HG02798 (cell line): ENCODE data around the gene ACTMAP.
"Not testable (repeated sequence)": the region's sequence is repeated elsewhere in the genome, so short reads cannot be mapped to it uniquely, and the experiment has no call there.

Experiments used
- ATAC-seq: cut with Tn5 transposase; IDR thresholded peaks from one replicate; pipeline ENCODE4 v1.9.1; 2021; ENCODE audit warnings: mild to moderate bottlenecking; ENCODE audit not compliant: unreplicated experiment, poor library complexity

The ACTMAP gene

GRCh38 chr19:40776932-40777644 lies 26.8 kb upstream of the ACTMAP start:
- ATAC-seq = peak; percentile 68

DNA sequence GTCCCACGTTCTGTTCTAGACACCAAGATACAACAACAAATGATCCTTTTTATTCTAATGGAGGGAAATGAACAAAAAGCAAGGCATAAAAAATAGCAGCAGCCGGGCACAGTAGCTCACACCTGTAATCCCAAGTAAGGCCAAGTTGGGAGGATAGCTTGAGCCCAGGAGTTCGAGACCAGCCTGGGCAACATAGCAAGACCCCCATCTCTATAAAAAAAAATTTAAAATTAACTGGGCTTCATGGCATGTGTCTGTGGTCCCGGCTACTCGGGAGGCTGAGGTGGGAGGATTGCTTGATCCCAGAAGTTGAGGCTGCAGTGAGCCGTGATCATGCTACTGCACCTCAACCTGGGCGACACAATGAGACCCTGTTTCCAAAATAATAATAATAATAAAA lies 26.1 kb upstream of the ACTMAP start:
- ATAC-seq = no peak

- no peak for ATAC-seq
Observed at GRCh38 chr19:40775632-40776022, 25.4 kb upstream of the ACTMAP start.

DNA sequence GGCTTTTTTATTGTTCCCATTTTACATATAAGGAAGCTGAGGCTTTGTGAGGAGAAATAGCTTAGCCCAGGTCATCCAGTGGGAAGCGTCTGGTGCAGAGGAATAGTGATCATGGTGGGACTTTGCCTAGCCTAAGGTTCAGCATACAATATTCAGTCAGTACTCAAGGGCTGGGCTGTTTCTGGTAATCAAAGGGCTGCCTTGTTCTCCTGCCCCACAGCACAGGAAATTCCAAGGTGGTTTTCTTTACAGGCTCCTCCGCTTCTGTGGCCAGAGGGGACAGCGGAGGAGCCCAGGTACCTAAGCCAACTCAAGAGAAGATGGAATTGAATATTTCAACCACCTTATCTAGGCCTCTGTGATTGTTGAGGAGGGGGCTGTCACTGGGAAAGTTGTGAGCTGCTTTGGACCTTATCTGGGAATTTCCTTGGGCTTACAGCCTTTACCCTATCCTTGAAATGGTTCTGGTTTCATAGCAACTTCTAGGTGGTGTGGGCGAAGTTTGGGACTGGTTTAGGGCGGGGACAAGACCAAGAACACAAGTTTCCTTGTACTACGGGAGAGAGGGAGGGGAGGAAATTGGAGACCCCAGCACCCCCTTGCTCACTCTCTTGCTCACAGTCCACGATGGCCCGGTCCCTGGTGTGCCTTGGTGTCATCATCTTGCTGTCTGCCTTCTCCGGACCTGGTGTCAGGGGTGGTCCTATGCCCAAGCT lies 24.8 kb upstream of the ACTMAP start, which contains the start of gene MIA:
TSS of gene MIA (plus strand) at position 606 of the 716 bp plus-strand sequence. CDS start at position 628, 22 bp downstream.
- ATAC-seq = no peak

DNA sequence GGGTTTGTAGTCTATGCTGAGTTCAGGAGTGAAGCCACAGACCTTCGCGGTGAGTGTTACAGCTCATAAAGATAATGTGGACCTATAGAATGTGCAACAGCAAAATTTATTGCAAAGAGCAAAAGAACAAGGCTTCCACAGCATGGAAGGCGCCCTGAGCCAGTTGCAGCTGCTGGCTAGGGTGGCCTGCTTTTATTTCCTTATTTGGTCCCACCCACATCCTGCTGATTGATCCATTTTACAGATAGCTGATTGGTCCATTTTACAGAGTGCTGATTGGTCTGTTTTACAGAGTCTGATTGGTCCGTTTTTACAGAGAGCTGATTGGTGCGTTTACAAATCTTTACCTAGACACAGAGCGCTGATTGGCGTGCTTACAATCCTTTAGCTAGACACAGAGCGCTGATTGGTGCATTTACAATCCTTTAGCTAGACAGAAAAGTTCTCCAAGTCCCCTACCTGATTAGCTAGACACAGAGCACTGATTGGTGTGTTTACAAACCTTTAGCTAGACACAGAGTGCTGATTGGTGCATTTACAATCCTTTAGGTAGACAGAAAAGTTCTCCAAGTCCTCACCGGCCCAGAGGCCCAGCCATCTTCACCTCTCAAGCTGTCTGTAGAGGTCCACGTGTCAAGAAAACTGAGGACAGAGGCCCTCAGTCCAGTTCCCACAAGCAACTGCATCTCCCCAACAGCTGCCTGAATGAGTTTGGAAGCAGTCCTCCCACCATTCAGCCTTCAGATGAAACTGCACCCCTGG lies 21.0 kb upstream of the ACTMAP start:
- not testable (repeated sequence) for ATAC-seq

GRCh38 chr19:40768869-40769268 lies 18.6 kb upstream of the ACTMAP start:
- no peak for ATAC-seq

- not testable (repeated sequence) for ATAC-seq
Observed at GRCh38 chr19:40766385-40766784, 16.1 kb upstream of the ACTMAP start.

- no peak for ATAC-seq
Observed at GRCh38 chr19:40763963-40764362, 13.7 kb upstream of the ACTMAP start.

GRCh38 chr19:40763526-40763925 lies 13.2 kb upstream of the ACTMAP start:
- no peak for ATAC-seq

- ATAC-seq = no peak
Observed at GRCh38 chr19:40762754-40763470, 12.6 kb upstream of the ACTMAP start.

GRCh38 chr19:40759352-40759751 lies 9.1 kb upstream of the ACTMAP start:
- no peak for ATAC-seq

DNA sequence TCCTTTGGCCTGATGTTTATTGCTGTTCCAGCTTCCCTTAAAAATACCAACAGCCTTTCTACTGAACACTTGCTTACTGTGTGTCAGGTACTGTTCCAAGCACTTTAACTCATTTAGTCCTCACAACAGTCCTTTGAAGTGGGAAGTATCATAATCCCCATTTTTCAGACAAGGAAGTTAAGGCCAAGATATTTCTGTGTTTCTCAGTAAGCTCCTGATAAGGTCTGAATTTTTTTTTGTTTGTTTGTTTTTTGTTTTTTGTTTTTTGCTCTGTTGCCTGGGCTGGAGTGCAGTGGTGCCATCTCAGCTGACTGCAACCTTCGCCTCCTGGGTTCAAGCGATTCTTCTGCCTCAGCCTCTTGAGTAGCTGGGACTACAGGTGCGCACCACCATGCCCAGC lies 8.2 kb upstream of the ACTMAP start:
- no peak for ATAC-seq

DNA sequence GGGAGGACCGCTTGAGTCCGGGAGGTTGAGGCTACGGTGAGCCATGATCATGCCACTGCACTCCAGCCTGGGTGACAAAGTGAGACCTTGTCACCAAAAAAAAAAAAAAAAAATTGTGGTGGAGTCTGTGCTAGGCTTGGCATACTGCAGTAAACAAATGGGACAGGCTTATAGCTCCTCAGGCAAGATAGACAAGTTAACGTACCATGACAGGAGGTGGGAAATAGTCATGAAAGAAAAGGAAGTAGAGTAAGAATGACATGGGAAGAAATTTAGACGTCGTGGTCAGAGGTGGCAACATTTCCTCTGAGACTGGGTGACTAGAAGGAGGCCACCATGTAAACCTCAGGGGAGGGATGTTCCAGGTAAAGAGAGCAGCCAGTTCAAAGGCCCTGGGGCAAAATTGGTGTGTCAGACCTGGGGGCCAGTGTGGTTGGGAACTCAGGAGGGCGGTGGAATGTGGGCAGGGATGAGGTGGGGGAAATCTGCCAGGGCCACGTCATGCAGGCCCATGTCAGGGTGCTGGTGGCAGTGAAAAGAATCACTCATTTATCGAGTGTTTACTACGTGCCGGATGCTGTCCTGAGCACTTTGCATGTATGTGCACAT lies 6.3 kb upstream of the ACTMAP start:
- ATAC-seq = no peak

DNA sequence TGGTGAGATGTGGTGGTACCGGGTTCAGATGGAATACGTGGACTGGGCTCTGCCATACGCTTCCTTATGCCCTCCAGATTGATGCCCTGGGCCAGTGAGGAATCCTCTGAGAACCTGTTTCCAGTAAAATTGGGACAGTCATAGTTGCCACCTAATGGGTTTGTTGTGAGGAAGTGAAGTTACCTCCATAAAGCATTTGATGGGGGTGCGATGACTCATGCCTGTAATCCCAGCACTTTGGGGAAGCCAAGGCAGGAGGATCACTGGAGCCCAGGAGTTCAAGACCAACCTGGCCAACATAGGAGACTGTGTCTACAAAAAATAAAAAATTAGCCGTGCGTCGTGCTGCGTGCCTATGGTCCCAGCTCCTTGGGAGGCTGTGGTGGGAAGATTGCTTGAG lies 5.5 kb upstream of the ACTMAP start:
- no peak for ATAC-seq

- no peak for ATAC-seq
Observed at GRCh38 chr19:40755248-40755624, 5.0 kb upstream of the ACTMAP start.

- no peak for ATAC-seq
Observed at GRCh38 chr19:40754611-40755247, 4.5 kb upstream of the ACTMAP start.

DNA sequence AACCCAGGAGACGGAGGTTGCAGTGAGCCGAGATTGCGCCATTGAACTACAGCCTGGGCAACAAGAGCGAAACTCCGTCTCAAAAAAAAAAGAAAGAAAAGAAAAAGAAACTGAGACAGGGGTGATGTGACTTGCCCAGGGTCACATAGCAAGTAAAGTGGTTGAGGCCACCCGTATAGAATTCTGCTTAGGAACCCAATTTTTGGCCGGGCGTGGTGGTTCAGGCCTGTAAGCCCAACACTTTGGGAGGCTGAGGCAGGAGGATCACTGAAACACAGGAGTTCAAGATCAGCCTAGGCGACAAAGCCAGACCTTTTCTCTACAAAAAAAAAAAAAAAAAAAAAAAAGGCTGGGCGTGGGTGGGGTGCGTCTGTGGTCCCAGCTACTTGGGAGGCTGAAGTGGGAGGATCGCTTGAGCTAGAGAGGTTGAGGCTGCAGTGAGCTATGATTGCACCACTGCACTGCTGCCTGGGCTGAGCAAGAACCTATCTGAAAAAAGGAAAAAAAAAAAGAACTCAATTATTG lies 2.0 kb upstream of the ACTMAP start:
- no peak for ATAC-seq

DNA sequence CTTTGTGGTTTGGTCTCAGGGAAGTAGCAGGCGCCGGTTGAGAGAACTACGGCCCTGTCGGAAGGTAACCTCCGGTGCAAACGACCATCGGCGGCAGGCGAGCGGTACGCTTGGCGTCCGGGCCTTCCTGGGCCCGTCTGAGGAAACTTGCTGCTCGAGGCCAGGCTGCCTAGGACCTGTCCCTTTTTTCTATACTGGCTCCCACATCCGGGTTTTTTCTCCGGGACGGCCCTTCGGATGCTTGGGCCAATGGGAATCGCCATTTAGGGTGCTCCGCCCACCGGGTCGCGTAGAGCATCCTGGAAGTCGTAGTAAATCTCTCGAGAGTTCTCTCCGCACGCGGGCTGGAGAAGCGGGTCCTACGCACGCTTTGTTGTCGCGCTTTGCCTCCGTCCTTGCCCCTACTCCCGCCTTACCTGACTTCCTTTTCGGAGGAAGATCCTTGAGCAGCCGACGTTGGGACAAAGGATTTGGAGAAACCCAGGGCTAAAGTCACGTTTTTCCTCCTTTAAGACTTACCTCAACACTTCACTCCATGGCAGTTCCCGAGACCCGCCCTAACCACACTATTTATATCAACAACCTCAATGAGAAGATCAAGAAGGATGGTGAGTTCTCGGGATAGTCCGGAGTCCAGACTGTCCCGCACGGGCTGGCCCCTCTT lies 729 bp upstream of the ACTMAP start, which contains the start of gene SNRPA:
TSS of gene SNRPA (plus strand) at position 330 of the 664 bp plus-strand sequence. CDS start at position 536, 206 bp downstream.
- peak; percentile 61 for ATAC-seq

DNA sequence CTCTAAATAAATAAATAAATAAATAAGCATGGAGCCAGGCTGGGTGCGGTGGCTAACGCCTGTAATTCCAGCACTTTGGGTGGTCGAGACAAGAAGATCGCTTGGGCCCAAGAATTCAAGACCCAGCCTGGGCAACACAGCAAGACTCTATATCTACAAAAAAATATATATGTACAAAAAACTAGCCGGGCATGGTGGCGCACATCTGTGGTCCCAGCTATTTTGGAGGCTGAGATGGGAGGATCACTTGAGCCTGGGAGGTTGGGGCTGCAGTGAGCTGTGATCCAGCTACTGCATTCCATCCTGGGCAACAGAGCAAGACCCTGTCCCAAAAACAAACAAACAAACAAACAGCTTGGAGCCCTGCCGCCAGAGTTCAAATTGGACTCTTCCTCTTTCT lies 2.7 kb downstream of the ACTMAP start:
- no peak for ATAC-seq
